H1 (cell line): ENCODE measurements around the gene UQCRC2.
"Not testable (repeated sequence)": the region's sequence is repeated elsewhere in the genome, so short reads cannot be mapped to it uniquely, and the experiment has no call there.

ENCODE experiments used
- BRCA1 ChIP-seq: IDR thresholded peaks from 2 replicates; pipeline ENCODE4 v1.6.1; 2012; ENCODE audit warnings: low read depth, low read length, improper control_type of control experiment
- HDAC6 ChIP-seq: IDR thresholded peaks from one replicate; pipeline ENCODE4 v1.7.1; 2012; ENCODE audit warnings: low read depth, mild to moderate bottlenecking, inconsistent platforms, low read length, moderate library complexity
- POLR2A ChIP-seq, 2 experiments: IDR thresholded peaks; 1 replicate in 1 of 2; 2 replicates in 1 of 2; pipeline ENCODE4 v1.6.1; 2011; ENCODE audit warnings: low read depth in 2 of 2, low read length in 2 of 2, mild to moderate bottlenecking in 2 of 2; ENCODE audit errors: control extremely low read depth in 1 of 2
- SRF ChIP-seq: IDR thresholded peaks from 2 replicates; pipeline ENCODE4 v1.6.1; 2011; ENCODE audit warnings: mild to moderate bottlenecking, low read depth, low read length, moderate library complexity
- TF ChIP-seq, protein P1 (sequence below), 3 experiments: IDR thresholded peaks; 1 replicate in 2 of 3; 2 replicates in 1 of 3; pipeline versions ENCODE4 v1.5.1 to v1.6.1; 2011; ENCODE audit warnings: low read length in 3 of 3, mild to moderate bottlenecking in 3 of 3, inconsistent platforms in 2 of 3, low read depth in 1 of 3, moderate library complexity in 1 of 3; ENCODE audit not compliant: insufficient read depth in 1 of 3; ENCODE audit errors: control extremely low read depth in 1 of 3

DNA sequence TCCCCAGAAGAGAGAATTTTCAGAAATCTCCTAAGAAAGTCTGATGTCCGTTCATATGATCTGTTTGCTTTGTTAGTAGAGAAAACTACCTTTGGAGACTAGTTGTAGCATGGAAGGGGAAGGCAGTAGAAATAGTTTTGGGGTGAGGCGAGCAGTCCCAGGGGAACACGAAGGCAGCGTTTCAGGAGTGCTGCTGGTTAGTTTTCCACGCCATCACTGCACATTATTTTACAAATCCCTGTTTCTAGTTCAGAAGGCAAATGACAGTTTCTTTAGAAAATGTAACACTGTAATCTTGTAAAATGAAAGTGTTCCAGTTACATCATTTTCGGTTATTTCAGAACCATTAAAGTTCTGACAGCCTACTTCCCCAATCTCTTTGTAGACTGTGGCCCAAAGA lies 16.9 kb upstream of the UQCRC2 start:
- TF ChIP-seq SRF; BRCA1; POLR2A (IDR thresholded peaks at IDR 0.05; ENCODE audit: control extremely low read depth in 1 of 2, low read depth in 2 of 2, low read length in 2 of 2); HDAC6: not testable (repeated sequence)
- TF ChIP-seq, protein P1, sequence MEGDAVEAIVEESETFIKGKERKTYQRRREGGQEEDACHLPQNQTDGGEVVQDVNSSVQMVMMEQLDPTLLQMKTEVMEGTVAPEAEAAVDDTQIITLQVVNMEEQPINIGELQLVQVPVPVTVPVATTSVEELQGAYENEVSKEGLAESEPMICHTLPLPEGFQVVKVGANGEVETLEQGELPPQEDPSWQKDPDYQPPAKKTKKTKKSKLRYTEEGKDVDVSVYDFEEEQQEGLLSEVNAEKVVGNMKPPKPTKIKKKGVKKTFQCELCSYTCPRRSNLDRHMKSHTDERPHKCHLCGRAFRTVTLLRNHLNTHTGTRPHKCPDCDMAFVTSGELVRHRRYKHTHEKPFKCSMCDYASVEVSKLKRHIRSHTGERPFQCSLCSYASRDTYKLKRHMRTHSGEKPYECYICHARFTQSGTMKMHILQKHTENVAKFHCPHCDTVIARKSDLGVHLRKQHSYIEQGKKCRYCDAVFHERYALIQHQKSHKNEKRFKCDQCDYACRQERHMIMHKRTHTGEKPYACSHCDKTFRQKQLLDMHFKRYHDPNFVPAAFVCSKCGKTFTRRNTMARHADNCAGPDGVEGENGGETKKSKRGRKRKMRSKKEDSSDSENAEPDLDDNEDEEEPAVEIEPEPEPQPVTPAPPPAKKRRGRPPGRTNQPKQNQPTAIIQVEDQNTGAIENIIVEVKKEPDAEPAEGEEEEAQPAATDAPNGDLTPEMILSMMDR (IDR thresholded peaks at IDR 0.05; ENCODE audit: control extremely low read depth in 1 of 3, insufficient read depth in 1 of 3, low read depth in 1 of 3, low read length in 3 of 3), result not testable (repeated sequence)
